ENCODE data around the gene SNED1. TPM values are rescaled to one million over a fixed set of nuclear protein-coding genes. Genes with fewer than 3 reads are reported as not detected.

The SNED1 gene
- polyA plus RNA-seq, 3 donors from 2014 or later, result 0.24 to 0.56 TPM; not detected in 1

DNA sequence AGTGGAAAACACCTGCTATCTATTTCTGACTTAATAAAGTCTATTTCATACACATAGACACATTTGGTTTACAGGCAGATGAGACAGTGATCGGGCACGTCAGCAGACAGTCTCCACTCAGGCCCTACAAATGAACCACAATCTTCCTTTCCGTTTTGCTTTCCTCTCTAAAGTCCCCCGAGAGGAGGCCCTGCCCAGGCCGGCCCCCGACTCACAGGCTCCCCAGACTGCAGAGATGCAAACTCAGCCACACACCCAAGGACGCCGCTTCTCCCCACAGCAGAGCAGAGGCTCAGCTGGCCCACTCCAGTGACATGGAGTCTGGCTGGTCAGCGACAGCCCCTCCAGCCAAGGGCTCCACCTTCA lies 113.0 kb downstream of the SNED1 start:
- Mint-ChIP-seq H3K4me1 (peaks cover 5 to 9% of the 10 kb centered on the region in 2 donors), H3K4me3 (no peak overlapping the region), H3K9me3 (no peaks in the 10 kb centered on the region), H3K36me3 (peaks cover 8 to 11% (median 11%) of the 10 kb centered on the region in 3 donors), H3K27me3 (ENCODE audit: low read depth in 3 of 3) (peaks cover 0 to 2% (median 0%) of the 10 kb centered on the region in 3 donors), H3K27ac (no peak overlapping the region)
- DNase-seq, result no peak

- Mint-ChIP-seq H3K4me1 (peaks cover 5 to 9% of the 10 kb centered on the region in 2 donors), H3K36me3 (peaks cover 8 to 11% (median 11%) of the 10 kb centered on the region in 3 donors), H3K4me3 (no peak overlapping the region), H3K27me3 (ENCODE audit: low read depth in 3 of 3) (peaks cover 0 to 2% (median 0%) of the 10 kb centered on the region in 3 donors), H3K9me3 (no peaks in the 10 kb centered on the region), H3K27ac (peak overlapping the region in 1 of 6 donors; percentile 55)
- no peak for DNase-seq
Measured at GRCh38 chr2:241112046-241112445, 113.6 kb downstream of the SNED1 start.

GRCh38 chr2:241112592-241112991 lies 114.2 kb downstream of the SNED1 start:
- Mint-ChIP-seq H3K36me3 (peaks cover 8 to 12% (median 11%) of the 10 kb centered on the region in 3 donors), H3K27me3 (ENCODE audit: low read depth in 3 of 3) (peaks cover 0 to 2% (median 0%) of the 10 kb centered on the region in 3 donors), H3K4me3 (no peak overlapping the region), H3K4me1 (peaks cover 5 to 9% of the 10 kb centered on the region in 2 donors), H3K9me3 (no peaks in the 10 kb centered on the region), H3K27ac (no peak overlapping the region)
- DNase-seq, result no peak

DNA sequence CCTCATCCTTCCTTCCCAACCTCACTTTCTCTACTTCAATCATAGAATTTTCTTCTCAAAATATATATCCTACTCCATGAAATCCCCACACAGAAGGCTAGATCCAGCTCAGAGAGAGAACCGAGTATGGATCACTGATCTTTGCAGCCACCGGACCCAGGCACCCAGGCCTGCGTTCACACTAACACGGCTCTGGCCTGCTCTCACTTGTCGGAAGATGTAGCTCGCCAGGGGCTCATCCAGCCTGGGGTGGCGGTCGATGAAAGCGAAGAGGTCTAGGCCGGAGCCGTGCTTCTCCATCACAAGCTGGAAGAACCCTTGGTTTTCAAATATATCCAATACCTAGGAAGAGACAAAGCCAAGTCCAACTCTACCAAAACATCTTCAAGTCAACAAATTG lies 116.4 kb downstream of the SNED1 start:
- H3K9me3 Mint-ChIP-seq, result no peaks in the 10 kb centered on the region
- no peaks in the 10 kb centered on the region for H3K4me1 Mint-ChIP-seq
- H3K27ac Mint-ChIP-seq, result no peak overlapping the region
- peaks cover 8 to 20% (median 8%) of the 10 kb centered on the region in 3 donors for H3K36me3 Mint-ChIP-seq
- H3K27me3 Mint-ChIP-seq (ENCODE audit: low read depth in 3 of 3), result peaks cover 0 to 2% (median 0%) of the 10 kb centered on the region in 3 donors
- no peak overlapping the region for H3K4me3 Mint-ChIP-seq
- DNase-seq, result no peak

DNA sequence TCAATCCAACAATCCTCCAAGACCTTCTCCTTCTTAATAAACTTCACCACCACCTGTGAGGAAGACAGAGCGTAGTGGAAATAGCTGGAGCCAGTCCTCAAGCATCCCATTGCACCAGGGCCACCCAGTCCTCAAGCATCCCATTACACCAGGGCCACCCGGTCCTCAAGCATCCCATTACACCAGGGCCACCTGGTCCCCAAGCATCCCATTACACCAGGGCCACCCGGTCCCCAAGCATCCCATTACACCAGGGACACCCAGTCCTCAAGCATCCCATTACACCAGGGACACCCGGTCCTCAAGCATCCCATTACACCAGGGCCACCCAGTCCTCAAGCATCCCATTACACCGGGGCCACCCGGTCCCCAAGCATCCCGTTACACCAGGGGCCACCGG lies 116.9 kb downstream of the SNED1 start:
- no peak overlapping the region for H3K27ac Mint-ChIP-seq
- H3K9me3 Mint-ChIP-seq, result no peaks in the 10 kb centered on the region
- H3K27me3 Mint-ChIP-seq (ENCODE audit: low read depth in 3 of 3), result peaks cover 0 to 2% (median 0%) of the 10 kb centered on the region in 3 donors
- H3K4me3 Mint-ChIP-seq, result no peak overlapping the region
- H3K4me1 Mint-ChIP-seq, result no peaks in the 10 kb centered on the region
- peaks cover 8 to 22% (median 8%) of the 10 kb centered on the region in 3 donors for H3K36me3 Mint-ChIP-seq
- DNase-seq, result no peak

DNA sequence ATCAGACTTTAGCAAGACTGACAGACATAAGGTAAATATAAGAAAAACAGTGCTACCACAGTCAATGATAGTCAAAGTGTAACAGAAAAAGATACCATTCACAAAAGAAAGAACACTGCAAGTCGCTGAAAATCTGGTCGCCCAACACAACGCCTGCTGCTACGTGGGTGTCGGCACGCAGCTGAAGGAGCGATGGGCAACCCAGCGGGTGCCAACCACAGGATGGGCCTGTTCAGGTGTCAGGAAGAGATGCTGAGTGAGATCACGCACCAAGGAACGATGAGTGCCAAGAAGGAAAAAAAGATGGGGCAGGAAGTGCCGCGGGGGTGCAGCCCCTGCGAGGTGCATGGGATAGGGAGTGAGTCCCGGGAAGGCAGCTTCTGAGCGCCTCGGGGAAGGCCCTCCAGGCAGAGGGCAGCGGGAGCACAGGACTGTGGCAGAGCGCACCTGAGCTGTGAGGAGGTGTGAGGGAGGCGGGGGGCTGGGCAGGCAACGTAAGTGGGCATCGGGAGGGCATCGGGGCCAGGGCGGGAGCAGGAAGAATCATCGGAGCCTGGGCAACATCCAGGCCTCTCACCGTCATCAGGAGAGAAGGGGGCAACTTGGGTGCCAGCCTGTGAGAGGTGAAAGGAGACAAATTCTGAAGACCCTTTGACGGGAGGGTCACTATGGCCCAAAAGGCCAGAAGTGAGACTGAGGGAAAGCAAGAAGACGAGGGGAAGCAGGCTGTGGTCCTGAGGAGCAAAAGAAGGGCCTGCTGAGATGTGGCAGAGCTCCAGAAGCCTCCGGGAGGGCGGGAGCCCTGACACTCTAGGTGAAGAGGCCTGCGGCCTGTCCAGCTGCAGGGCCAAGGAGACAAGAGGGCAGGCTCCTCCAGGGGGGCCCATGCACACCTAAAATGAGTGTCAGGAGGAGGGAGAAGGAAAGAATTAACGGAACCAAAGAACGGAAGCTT lies 118.5 kb downstream of the SNED1 start:
- Mint-ChIP-seq H3K4me1 (no peaks in the 10 kb centered on the region), H3K27me3 (ENCODE audit: low read depth in 3 of 3) (peaks cover 0 to 2% (median 0%) of the 10 kb centered on the region in 3 donors), H3K36me3 (peaks cover 13 to 21% (median 17%) of the 10 kb centered on the region in 3 donors), H3K27ac (peak overlapping the region in 1 of 6 donors; percentile 45), H3K9me3 (no peaks in the 10 kb centered on the region), H3K4me3 (peak overlapping the region in 1 of 5 donors; percentile 33)
- no peak for DNase-seq

DNA sequence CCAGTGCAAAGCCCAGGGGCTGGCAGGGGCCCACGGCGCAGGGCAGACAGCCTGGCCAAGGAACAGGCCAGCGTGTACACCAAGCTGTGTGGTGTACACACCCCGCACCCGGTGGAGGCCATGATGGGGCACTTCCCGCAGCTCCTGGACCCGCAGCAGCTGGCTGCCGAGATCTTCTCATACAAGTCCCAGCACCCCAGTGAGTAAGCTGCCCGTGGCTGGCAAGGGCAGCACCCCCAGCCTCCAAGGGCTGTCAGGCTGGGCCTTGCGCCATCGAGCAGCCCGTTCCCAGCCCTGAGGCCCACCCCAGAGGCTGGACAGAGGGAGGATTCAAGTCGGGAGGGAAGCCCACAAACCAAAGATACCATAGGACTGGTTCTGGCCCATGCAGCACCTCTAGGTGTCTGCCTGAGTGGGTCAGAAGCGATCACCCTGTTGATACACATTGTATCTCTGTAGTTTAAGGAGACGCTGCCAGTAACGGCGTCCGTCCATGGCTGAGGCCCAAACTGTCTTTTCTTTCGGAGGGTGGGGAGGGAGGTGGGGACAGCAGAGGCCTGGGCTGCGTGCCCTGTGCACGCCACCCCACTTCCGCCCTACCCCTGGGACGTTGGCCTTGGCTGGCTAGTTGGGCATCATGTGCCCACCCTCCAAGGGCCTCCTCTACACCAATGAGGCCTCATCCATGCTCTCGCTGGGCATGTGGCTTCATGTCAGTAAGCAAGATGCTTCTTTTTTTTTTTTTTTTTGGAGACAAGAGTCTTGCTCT lies 120.5 kb downstream of the SNED1 start:
- DNase-seq, result no peak
- Mint-ChIP-seq H3K36me3 (peaks cover 13 to 26% (median 22%) of the 10 kb centered on the region in 3 donors), H3K4me1 (no peaks in the 10 kb centered on the region), H3K9me3 (no peaks in the 10 kb centered on the region), H3K27me3 (ENCODE audit: low read depth in 3 of 3) (peaks cover 0 to 2% (median 0%) of the 10 kb centered on the region in 3 donors), H3K27ac (no peak overlapping the region), H3K4me3 (no peak overlapping the region)

DNA sequence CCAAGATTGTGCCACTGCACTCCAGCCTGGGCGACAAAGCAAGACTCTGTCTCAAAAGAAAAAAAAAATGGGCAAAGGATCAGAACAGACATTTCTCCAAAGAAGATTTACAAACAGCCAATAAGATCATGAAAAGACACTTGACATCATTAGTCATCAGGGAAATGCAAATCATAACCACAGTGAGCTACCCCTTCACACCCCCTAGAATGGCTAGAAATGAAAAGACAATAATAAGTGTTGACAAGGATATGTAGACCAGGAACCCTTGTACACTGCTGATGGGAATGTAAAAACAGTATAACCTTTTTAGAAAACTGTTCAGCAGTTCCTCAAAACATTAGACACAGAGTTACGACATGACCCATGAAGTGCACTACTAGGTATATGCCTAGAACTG lies 122.0 kb downstream of the SNED1 start:
- DNase-seq, result no peak
- Mint-ChIP-seq H3K9me3 (no peaks in the 10 kb centered on the region), H3K36me3 (peaks cover 5 to 21% (median 14%) of the 10 kb centered on the region in 3 donors), H3K27me3 (ENCODE audit: low read depth in 3 of 3) (peaks cover 0 to 2% (median 0%) of the 10 kb centered on the region in 3 donors), H3K27ac (no peak overlapping the region), H3K4me3 (no peak overlapping the region), H3K4me1 (no peaks in the 10 kb centered on the region)

GRCh38 chr2:241121008-241121407 lies 122.6 kb downstream of the SNED1 start:
- peaks cover 0 to under 1% (median 0%) of the 10 kb centered on the region in 3 donors for H3K27me3 Mint-ChIP-seq (ENCODE audit: low read depth in 3 of 3)
- H3K4me3 Mint-ChIP-seq, result no peak overlapping the region
- H3K36me3 Mint-ChIP-seq, result peaks cover 5 to 21% (median 14%) of the 10 kb centered on the region in 3 donors
- no peaks in the 10 kb centered on the region for H3K4me1 Mint-ChIP-seq
- DNase-seq, result no peak
- no peaks in the 10 kb centered on the region for H3K9me3 Mint-ChIP-seq
- no peak overlapping the region for H3K27ac Mint-ChIP-seq

- Mint-ChIP-seq H3K4me3 (no peak overlapping the region), H3K27me3 (ENCODE audit: low read depth in 3 of 3) (no peaks in the 10 kb centered on the region), H3K4me1 (no peaks in the 10 kb centered on the region), H3K9me3 (no peaks in the 10 kb centered on the region), H3K36me3 (peaks cover 5 to 21% (median 14%) of the 10 kb centered on the region in 3 donors), H3K27ac (no peak overlapping the region)
- DNase-seq, result no peak
Measured at GRCh38 chr2:241122376-241123002, 124.1 kb downstream of the SNED1 start.

DNA sequence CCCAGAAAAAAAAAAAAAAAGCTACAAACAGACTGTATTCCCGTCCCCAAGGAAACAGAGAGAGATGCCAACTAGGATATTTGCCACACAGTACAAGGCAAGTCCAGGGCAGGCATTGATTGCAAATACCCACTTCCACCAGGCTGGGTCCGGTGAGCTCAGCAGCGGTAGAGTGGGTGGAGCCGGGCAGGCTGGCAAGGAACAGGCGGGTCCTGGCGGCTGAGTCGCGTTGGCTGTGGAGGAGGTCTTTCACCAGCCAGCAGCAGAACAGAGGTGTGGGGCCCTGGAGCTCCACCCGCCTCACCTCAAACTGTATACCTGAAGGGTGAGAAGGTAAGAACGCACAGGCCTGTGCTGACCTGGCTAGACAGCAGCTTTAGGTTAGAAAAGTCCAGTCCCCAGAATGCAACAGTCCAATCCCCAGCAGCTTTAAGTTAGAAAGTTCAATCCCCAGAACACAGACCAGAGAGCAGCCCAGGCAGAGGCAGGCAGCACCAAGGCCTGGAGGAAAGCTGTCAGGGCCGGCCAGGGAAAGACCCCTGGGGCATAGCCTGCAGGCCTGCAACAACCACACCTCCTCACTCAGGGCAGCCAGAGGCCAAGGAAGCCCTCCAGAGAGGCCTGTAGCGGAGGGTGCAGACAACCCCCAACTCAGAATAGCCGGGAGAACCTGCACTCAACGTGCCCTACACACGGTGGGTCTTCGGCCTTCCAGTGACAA lies 125.6 kb downstream of the SNED1 start:
- no peak overlapping the region for H3K27ac Mint-ChIP-seq
- no peak overlapping the region for H3K4me3 Mint-ChIP-seq
- H3K27me3 Mint-ChIP-seq (ENCODE audit: low read depth in 3 of 3), result no peaks in the 10 kb centered on the region
- no peak for DNase-seq
- H3K9me3 Mint-ChIP-seq, result no peaks in the 10 kb centered on the region
- H3K4me1 Mint-ChIP-seq, result no peaks in the 10 kb centered on the region
- peaks cover 5 to 14% (median 13%) of the 10 kb centered on the region in 3 donors for H3K36me3 Mint-ChIP-seq

GRCh38 chr2:241125626-241126025 lies 127.2 kb downstream of the SNED1 start:
- no peak for DNase-seq
- Mint-ChIP-seq H3K4me1 (no peaks in the 10 kb centered on the region), H3K9me3 (no peaks in the 10 kb centered on the region), H3K36me3 (peaks cover 5 to 14% (median 9%) of the 10 kb centered on the region in 3 donors), H3K27me3 (ENCODE audit: low read depth in 3 of 3) (no peaks in the 10 kb centered on the region), H3K4me3 (no peak overlapping the region), H3K27ac (no peak overlapping the region)

DNA sequence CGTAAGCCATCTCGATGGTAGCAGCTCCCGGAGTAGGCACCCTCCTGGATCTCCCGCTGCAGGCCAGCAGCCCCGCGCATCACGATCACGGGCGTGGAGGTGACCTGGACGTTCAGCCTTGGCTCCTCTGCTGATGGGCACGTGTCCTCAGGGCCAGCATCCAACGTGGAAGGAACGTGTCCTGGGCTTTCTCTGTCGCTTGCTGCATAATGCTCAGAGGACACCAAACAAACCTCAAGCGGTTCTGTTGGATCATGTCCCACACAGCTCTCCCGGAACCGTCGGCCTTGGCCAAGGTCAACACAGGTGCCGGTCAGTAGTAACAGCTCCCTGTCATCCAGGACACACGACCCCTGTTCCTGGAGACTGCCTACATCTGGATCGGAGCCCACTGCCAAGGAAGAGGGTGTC lies 127.8 kb downstream of the SNED1 start:
- no peak overlapping the region for H3K27ac Mint-ChIP-seq
- no peaks in the 10 kb centered on the region for H3K9me3 Mint-ChIP-seq
- H3K27me3 Mint-ChIP-seq (ENCODE audit: low read depth in 3 of 3), result no peaks in the 10 kb centered on the region
- no peak overlapping the region for H3K4me3 Mint-ChIP-seq
- peaks cover under 1 to 10% (median 9%) of the 10 kb centered on the region in 3 donors for H3K36me3 Mint-ChIP-seq
- no peaks in the 10 kb centered on the region for H3K4me1 Mint-ChIP-seq
- no peak for DNase-seq

Data from immature natural killer cell (primary cell).